Measurements from ENCODE around the gene LARP1.

DNA sequence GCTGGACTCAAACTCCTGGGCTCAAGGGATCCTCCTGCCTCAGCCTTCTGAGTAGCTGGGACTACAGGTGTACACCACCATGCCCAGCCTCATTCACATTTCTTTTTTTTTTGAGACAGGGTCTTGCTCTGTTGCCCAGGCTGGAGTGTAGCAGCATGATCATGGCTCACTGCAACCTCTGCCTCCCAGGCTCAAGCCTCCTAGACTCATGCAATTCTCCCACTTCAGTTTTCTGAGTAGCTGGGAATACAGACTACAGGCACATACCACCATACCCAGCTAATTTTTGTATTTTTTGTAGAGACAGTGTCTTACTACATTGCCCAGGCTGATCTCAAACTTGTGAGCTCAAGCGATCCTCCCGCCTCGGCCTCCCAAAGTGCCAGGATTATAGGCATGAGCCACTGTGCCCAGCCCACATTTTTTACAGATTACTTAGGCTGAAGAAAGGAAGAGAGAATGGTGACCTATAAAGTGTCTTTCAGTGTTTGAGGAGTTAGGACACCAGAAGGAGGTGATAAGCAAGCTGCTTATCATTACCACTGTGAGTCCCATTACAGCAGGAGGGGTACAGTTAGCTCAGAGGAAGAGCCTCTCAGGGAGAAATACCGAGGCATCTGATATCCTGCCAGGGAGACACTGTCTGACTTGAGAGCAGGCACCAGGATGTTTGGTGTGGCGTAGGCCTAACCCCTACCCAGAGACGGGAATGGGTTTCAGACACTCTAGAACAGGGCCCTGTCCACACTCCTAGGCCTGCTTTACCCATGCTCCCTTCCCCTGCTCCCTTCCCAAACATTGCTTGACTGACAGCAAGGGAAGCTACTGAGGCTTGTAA, 85.5 kb downstream of the LARP1 start:
- TF ChIP-seq, protein P1, sequence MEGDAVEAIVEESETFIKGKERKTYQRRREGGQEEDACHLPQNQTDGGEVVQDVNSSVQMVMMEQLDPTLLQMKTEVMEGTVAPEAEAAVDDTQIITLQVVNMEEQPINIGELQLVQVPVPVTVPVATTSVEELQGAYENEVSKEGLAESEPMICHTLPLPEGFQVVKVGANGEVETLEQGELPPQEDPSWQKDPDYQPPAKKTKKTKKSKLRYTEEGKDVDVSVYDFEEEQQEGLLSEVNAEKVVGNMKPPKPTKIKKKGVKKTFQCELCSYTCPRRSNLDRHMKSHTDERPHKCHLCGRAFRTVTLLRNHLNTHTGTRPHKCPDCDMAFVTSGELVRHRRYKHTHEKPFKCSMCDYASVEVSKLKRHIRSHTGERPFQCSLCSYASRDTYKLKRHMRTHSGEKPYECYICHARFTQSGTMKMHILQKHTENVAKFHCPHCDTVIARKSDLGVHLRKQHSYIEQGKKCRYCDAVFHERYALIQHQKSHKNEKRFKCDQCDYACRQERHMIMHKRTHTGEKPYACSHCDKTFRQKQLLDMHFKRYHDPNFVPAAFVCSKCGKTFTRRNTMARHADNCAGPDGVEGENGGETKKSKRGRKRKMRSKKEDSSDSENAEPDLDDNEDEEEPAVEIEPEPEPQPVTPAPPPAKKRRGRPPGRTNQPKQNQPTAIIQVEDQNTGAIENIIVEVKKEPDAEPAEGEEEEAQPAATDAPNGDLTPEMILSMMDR (IDR thresholded peaks at IDR 0.05; ENCODE audit: low read depth, low read length, missing input control), result no peak
- TF ChIP-seq, protein P2, sequence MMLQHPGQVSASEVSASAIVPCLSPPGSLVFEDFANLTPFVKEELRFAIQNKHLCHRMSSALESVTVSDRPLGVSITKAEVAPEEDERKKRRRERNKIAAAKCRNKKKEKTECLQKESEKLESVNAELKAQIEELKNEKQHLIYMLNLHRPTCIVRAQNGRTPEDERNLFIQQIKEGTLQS (IDR thresholded peaks at IDR 0.05), result no peak
- TF ChIP-seq, protein P3, sequence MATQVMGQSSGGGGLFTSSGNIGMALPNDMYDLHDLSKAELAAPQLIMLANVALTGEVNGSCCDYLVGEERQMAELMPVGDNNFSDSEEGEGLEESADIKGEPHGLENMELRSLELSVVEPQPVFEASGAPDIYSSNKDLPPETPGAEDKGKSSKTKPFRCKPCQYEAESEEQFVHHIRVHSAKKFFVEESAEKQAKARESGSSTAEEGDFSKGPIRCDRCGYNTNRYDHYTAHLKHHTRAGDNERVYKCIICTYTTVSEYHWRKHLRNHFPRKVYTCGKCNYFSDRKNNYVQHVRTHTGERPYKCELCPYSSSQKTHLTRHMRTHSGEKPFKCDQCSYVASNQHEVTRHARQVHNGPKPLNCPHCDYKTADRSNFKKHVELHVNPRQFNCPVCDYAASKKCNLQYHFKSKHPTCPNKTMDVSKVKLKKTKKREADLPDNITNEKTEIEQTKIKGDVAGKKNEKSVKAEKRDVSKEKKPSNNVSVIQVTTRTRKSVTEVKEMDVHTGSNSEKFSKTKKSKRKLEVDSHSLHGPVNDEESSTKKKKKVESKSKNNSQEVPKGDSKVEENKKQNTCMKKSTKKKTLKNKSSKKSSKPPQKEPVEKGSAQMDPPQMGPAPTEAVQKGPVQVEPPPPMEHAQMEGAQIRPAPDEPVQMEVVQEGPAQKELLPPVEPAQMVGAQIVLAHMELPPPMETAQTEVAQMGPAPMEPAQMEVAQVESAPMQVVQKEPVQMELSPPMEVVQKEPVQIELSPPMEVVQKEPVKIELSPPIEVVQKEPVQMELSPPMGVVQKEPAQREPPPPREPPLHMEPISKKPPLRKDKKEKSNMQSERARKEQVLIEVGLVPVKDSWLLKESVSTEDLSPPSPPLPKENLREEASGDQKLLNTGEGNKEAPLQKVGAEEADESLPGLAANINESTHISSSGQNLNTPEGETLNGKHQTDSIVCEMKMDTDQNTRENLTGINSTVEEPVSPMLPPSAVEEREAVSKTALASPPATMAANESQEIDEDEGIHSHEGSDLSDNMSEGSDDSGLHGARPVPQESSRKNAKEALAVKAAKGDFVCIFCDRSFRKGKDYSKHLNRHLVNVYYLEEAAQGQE (IDR thresholded peaks at IDR 0.05), result no peak
- TF ChIP-seq GABPA (IDR thresholded peaks at IDR 0.05 in 1 of 2, conservative IDR thresholded peaks at IDR 0.05 in 1 of 2) (no peak), JUND (IDR thresholded peaks at IDR 0.05) (no peak), RXRA (IDR thresholded peaks at IDR 0.05) (no peak), SP1 (IDR thresholded peaks at IDR 0.05) (no peak), YY1 (IDR thresholded peaks at IDR 0.05) (no peak), FOXA1 (IDR thresholded peaks at IDR 0.05) (no peak), HNF4A (conservative IDR thresholded peaks at IDR 0.05) (no peak)
- TF ChIP-seq, protein P4, sequence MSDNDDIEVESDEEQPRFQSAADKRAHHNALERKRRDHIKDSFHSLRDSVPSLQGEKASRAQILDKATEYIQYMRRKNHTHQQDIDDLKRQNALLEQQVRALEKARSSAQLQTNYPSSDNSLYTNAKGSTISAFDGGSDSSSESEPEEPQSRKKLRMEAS (IDR thresholded peaks at IDR 0.05), result no peak

Measured in liver (tissue), 3 donors.